HG03521 (cell line): Measurements from ENCODE around the gene TBX3.

ENCODE experiments used
- ATAC-seq: cut with Tn5 transposase; IDR thresholded peaks from one replicate; pipeline ENCODE4 v1.9.1; 2021; ENCODE audit warnings: mild to moderate bottlenecking, moderate library complexity; ENCODE audit not compliant: unreplicated experiment

Gene TBX3

GRCh38 chr12:114683709-114684097 is 272 bp downstream of the TBX3 start:
- no peak for ATAC-seq

DNA sequence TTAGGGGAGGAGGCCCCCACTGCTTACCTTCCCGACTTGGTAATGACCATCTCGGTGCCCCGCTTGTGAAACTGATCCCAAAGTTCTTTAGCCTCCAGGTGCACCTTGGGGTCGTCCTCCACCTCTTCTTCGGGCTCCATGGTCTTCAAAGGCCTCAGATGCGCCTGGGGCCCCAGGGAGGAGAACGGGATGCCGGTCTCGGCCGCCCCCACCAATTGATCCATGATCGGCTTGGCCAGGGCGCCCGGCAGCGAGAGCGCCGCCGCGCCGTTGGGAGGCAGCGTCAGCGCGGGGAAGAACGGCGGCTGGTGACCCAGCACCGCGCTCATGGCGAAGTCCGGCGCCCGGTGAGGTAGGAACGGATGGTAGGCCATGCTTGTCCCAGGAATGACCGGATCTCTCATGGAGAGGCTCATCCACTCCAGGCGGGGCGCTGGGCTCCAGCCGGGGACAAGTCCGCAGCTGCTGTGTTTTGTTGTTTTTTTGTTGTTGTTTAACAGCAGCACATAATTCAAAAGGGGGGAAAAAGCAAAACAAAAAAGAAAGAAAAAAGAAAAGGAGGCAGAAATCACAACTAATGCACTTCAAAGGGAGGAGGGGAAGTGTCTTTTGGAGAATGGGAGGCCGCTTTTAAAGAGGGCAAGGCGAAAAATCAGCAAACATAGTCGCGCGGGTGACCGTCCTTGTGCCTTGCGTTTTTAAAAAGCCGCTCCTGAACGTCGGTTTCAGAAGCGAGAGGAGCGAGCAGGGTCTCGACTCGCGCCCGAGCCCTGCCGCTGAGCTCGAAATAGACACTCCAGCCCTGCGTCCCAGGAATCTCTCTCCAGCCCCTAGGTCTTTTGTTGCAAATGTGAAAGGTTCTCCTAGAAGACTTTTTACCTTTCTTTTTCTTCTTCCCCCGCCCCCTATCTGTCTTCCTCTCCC is 928 bp downstream of the TBX3 start:
- no peak for ATAC-seq

DNA sequence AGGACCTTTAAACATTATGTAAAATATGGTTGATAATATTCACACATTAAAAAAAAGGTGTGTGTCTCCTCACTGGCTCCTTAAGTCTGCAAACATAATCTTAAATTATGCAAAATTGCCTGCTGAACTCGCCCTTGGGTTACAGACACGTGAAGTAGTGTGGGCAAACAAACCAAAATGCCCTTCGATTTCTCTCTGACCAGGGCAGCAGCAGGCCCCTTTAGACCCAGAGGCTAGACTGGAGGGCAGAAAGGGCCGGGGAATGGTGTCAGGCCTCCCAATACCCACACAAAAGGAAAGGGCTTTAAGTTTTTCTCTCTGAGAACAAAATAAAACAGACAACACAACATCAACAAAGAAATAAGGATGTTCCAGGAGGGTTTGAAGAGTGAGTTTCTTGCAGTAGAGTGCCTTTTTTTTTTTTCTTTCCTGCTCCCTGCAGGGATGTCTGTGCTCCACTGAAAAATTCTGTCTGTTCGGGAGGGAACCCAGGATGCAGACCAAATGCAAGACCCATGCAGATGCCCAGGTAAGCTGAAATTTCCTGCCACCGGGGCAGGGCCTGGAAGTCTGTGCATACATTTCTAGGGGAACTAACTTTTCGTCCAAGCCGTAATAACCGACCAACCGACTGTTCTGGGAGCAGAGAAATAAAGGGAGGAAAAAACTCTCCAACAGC is 1.7 kb downstream of the TBX3 start:
- no peak for ATAC-seq

- no peak for ATAC-seq
These were observed 2.7 kb downstream of the TBX3 start for GRCh38 chr12:114681116-114681871.

DNA sequence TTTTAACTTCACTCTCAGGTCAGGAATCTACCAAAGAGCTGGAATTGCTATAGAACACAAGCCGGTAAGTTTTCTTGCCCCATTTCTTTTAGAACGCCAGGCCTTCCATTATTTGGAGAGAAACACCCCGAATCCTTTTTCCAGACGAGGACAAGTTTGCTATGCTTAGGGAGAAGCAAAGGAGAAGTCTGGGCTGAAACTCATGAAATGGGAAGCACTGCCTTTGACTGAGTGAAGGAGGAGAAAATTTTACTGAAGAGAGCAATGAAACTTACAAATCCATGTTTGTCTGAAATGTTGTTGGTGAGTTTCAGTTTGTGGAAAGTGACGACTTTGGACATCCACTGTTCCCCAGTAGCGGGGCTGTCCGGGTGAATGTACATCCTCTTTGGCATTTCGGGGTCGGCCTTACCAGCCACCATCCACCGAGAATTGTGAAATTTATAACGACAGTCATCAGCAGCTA is 3.3 kb downstream of the TBX3 start:
- no peak for ATAC-seq

DNA sequence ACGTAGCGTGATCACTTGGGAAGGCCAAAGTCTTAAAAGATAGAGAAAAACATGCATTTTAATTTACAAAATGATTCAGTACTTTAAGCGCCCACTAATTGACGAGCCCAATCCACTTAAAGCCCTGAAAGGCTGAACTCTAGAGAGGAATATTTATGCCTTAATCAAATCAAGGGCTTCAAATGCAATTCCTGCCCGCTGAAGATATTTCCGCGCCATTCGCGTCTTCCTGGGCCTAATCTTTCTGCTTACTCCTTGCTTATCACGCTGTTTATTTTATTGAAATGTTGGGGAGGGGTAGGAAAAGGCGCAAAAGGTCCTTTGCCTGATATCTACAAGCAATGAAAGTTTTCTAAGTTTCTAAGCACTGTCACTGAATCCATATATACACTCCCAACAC is 4.0 kb downstream of the TBX3 start:
- no peak for ATAC-seq

DNA sequence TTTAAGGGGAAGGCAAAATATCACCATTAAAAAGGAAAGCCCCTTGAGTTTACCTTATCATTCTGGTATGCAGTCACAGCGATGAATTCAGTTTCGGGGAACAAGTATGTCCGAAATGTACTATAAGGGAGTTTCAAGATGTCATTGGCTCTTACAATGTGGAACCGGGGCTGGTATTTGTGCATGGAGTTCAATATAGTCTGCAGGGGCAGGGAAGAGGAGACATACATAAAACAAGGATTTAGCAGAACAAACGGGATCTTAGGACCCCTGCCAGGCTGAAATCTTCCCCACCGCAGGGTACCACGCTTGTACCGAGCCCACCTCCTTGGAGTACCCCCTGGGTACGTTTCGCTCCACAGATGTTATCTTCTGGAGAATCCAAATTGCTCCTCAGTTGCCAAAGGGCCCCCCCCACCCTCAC is 4.5 kb downstream of the TBX3 start:
- no peak for ATAC-seq

- no peak for ATAC-seq
These were observed 5.3 kb downstream of the TBX3 start for GRCh38 chr12:114678718-114679117.

DNA sequence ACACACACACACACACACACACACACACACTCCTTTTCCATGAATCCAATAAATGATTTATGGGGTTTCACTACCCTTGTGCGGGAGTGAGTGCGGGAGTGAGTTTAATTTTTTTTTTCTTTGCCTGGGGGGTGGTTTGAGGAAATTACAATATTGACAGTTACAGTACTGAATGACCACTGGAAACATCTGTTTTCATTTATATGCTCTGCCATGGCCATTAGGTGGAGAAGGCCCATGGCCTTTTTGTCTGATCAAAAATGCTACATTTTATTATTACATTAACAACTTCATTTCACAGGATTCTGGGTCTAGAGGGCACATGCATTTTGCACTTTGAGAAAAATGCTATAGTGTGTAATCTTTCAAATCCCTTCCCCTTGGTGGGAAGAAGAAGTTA is 5.9 kb downstream of the TBX3 start:
- no peak for ATAC-seq

DNA sequence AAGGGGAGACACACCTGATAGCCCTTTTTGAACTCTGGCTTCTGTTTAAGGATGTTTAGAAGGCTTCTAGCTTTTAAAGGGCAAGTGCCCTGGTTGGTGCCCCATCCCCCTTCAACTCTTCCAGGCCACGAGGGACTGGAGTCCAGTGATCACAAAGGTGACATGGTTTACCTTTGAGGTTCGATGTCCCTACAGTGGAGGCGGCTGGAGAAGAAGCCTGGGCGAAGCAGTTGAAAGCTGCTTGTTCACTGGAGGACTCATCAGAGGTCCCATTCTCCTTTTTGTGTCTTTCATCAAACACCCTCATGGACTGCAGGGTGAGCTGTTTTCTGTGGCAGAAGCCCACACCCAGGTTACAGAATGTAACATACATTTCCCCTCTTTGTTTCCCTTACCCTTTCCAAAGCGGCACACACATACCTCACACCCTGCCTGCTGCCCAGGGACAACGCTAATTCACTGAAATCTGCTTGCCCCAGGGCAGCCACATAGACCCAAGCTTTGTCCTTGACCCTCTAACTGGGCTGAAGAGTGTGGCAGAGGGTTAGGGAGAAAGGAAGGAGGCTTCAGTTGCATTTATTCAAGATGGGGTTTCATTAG is 7.7 kb downstream of the TBX3 start:
- ATAC-seq: no peak

- no peak for ATAC-seq
These were observed 9.5 kb downstream of the TBX3 start for GRCh38 chr12:114674251-114675047.

- ATAC-seq: no peak
These were observed 10.1 kb downstream of the TBX3 start for GRCh38 chr12:114673901-114674250.

GRCh38 chr12:114673169-114673833 is 10.7 kb downstream of the TBX3 start:
- no peak for ATAC-seq

DNA sequence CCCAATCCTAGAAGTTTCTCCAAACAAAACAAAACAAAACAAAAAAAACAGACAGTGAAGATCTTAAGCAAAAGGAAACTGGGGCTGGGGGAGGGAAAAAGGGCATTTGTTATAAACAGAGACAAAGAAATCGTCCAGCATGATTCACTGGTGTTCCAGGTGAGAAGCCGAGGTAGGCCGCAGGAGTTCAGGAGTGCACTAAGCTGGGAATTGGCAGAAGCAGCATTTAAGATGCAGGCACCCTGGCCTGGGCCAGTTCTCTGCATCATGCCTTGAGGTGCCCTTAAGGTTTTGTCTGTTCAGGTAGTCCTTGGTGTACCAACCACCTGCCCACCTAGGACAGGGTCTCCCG is 11.2 kb downstream of the TBX3 start:
- no peak for ATAC-seq

DNA sequence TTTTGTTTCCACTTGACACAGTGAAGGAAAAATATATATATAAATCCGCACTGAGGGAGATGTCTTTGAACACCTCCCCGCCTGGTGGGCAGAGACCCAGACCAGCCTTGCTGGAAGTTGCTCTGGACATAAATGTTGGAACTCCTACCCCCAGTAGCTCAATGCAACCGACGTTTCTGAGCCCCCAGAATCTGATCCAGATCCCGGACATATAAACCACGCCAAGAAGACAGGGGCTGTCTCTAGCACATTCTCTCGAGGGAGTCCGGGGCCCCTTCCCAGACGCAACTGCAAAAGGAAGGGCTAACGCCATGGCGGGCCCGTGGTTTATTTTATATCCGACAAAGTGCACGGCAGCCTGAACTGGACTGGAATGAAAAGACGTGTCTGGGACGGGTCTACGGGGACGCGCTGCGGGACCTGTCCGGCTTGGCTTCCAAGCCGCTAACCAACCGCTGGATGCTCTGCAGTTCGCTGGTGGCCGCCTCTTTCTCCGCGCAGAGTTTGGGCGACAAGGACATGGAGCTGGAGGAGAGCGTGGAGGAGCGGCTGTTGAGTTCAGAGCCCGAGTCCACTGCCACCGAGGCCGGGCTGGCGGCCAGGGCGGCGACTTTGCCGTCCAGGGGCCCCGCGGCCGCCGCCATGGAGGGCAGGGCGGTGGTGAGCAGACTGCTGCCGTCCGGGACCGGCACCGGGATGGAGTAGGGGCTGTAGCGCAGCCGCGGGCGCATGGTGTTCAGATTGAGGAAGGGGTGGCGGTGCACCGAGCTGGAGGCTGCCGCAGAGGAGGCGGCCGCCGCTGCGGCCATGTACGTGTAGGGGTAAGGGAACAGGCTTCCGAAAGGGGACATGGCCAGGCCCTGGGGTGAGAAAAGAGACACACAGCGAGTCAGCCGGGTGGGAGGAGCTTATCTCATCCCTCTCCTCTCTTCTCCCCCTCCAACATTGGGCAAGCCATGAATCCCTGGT is 12.2 kb downstream of the TBX3 start:
- no peak for ATAC-seq

GRCh38 chr12:114671066-114671442 is 12.9 kb downstream of the TBX3 start:
- no peak for ATAC-seq

GRCh38 chr12:114670291-114670980 is 13.5 kb downstream of the TBX3 start:
- ATAC-seq: no peak
